OCI-LY1 (cell line): ENCODE measurements around the gene UROS.

Experiments
- H2AFZ ChIP-seq: fragments of 200-600 bp; sonication (generic), shearing (Covaris generic); 2 replicates; pipeline ENCODE4 v1.6.0; 2014; ENCODE audit warnings: antibody characterized with exemption, mild to moderate bottlenecking, low read length
- H3F3A ChIP-seq: fragments of 200-600 bp; sonication (generic), shearing (Covaris generic); 2 replicates; pipeline ENCODE4 v1.6.0; 2014; ENCODE audit warnings: mild to moderate bottlenecking, antibody characterized with exemption, low read length, moderate library complexity; ENCODE audit not compliant: insufficient read depth
- H3K27ac ChIP-seq: fragments of 200-600 bp; sonication (generic); 2 replicates; pipeline ENCODE4 v1.5.1; 2014; ENCODE audit warnings: low read length, mixed run types, mild to moderate bottlenecking, low read depth; ENCODE audit not compliant: poor library complexity, severe bottlenecking
- H3K27me3 ChIP-seq: fragments of 200-600 bp; sonication (generic); 2 replicates; pipeline ENCODE4 v1.6.0; 2014; ENCODE audit warnings: antibody characterized with exemption, mild to moderate bottlenecking, low read length, moderate library complexity; ENCODE audit not compliant: insufficient read depth
- H3K36me3 ChIP-seq: fragments of 200-600 bp; sonication (generic); 2 replicates; pipeline ENCODE4 v1.6.1; 2014; ENCODE audit warnings: mild to moderate bottlenecking, antibody characterized with exemption, low read length, moderate library complexity, mixed read lengths; ENCODE audit not compliant: insufficient read depth
- H3K4me1 ChIP-seq: fragments of 200-600 bp; sonication (generic); 2 replicates; pipeline ENCODE4 v1.5.1; 2014; ENCODE audit warnings: mild to moderate bottlenecking, low read length, moderate library complexity; ENCODE audit not compliant: insufficient read depth, severe bottlenecking
- H3K4me2 ChIP-seq: fragments of 200-600 bp; sonication (generic), shearing (Covaris generic); 2 replicates; pipeline ENCODE4 v1.6.1; 2014; ENCODE audit warnings: low read length
- H3K4me3 ChIP-seq: fragments of 200-600 bp; sonication (generic); 2 replicates; pipeline ENCODE4 v1.5.1; 2014; ENCODE audit warnings: low read length, low read depth, mild to moderate bottlenecking, mixed read lengths; ENCODE audit not compliant: poor library complexity, severe bottlenecking
- H3K79me2 ChIP-seq: fragments of 200-600 bp; shearing (Covaris generic); 2 replicates; pipeline ENCODE4 v1.6.1; 2016; ENCODE audit warnings: mixed run types, low read length, mixed read lengths; ENCODE audit not compliant: insufficient read depth
- H3K9ac ChIP-seq: fragments of 200-600 bp; sonication (generic), shearing (Covaris generic); 2 replicates; pipeline ENCODE4 v1.6.1; 2014; ENCODE audit warnings: mild to moderate bottlenecking, low read length, mixed read lengths
- H3K9me2 ChIP-seq: fragments of 200-600 bp; sonication (generic), shearing (Covaris generic); 2 replicates; pipeline ENCODE4 v1.6.1; 2014; ENCODE audit warnings: low read depth, mild to moderate bottlenecking, low read length, mixed read lengths
- H3K9me3 ChIP-seq: fragments of 200-600 bp; shearing (Covaris generic); 2 replicates; pipeline ENCODE4 v1.6.1; 2014; ENCODE audit warnings: low read length, mixed read lengths
- H4K20me1 ChIP-seq: fragments of 200-600 bp; sonication (generic), shearing (Covaris generic); 2 replicates; pipeline ENCODE4 v1.6.0; 2016; ENCODE audit warnings: mild to moderate bottlenecking, low read length; ENCODE audit not compliant: insufficient read depth
- EZH2 ChIP-seq: fragments of 200-600 bp; sonication (generic), shearing (Covaris generic); IDR thresholded peaks from 2 replicates; pipeline ENCODE4 v1.8.0; 2017; ENCODE audit warnings: borderline replicate concordance, mixed run types, mild to moderate bottlenecking, antibody characterized with exemption, low read length, moderate library complexity, mixed read lengths
- TF ChIP-seq, protein P1 (sequence below): fragments of 200-600 bp; sonication (generic), shearing (Covaris generic); IDR thresholded peaks from 2 replicates; pipeline ENCODE4 v1.5.1; 2017; ENCODE audit warnings: mild to moderate bottlenecking, antibody characterized with exemption, low read length, moderate library complexity, mixed read lengths

The UROS gene

DNA sequence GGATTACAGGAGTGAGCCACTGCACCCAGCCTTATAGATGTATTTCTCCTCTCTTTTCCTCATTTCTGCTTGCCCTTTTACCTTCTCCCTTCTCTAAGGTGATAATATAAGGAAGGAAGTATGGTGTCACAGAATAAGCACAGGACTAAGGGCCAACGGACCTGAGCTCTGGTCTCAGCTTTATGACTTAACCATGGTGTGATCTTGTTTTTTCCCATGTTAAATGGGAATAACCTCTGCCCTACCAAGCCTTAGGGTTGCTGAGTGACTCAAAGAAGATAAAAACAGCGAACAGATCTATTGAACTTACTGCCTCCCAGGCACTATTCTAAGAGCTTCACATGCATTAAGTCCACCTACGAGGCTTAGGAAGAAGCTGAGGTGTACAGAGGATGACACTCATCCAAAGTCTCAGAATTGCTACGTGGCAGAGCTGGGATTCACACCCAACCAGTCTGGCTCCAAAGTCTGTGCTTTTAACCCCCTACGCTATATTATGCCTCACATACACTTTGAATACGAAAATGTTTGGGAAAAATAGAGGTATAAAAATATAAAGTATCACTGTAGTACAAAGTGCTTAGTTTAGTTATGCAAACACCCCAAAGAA, 5.6 kb downstream of the UROS start:
- peaks cover 27% of the 10 kb centered on the region for H3K36me3 ChIP-seq
- H3K4me1 ChIP-seq, result peaks cover 14% of the 10 kb centered on the region
- H4K20me1 ChIP-seq, result no peaks in the 10 kb centered on the region
- H3K4me3 ChIP-seq, result no peak overlapping the region
- H2AFZ ChIP-seq, result no peak overlapping the region
- H3K27me3 ChIP-seq, result no peaks in the 10 kb centered on the region
- no peaks in the 10 kb centered on the region for H3K9me2 ChIP-seq
- no peak overlapping the region for H3K27ac ChIP-seq
- no peak for TF ChIP-seq EZH2
- TF ChIP-seq, protein P1, sequence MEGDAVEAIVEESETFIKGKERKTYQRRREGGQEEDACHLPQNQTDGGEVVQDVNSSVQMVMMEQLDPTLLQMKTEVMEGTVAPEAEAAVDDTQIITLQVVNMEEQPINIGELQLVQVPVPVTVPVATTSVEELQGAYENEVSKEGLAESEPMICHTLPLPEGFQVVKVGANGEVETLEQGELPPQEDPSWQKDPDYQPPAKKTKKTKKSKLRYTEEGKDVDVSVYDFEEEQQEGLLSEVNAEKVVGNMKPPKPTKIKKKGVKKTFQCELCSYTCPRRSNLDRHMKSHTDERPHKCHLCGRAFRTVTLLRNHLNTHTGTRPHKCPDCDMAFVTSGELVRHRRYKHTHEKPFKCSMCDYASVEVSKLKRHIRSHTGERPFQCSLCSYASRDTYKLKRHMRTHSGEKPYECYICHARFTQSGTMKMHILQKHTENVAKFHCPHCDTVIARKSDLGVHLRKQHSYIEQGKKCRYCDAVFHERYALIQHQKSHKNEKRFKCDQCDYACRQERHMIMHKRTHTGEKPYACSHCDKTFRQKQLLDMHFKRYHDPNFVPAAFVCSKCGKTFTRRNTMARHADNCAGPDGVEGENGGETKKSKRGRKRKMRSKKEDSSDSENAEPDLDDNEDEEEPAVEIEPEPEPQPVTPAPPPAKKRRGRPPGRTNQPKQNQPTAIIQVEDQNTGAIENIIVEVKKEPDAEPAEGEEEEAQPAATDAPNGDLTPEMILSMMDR, result no peak
- no peak overlapping the region for H3K9ac ChIP-seq
- H3K9me3 ChIP-seq, result no peaks in the 10 kb centered on the region
- no peaks in the 10 kb centered on the region for H3F3A ChIP-seq
- no peaks in the 10 kb centered on the region for H3K79me2 ChIP-seq
- H3K4me2 ChIP-seq, result no peak overlapping the region

DNA sequence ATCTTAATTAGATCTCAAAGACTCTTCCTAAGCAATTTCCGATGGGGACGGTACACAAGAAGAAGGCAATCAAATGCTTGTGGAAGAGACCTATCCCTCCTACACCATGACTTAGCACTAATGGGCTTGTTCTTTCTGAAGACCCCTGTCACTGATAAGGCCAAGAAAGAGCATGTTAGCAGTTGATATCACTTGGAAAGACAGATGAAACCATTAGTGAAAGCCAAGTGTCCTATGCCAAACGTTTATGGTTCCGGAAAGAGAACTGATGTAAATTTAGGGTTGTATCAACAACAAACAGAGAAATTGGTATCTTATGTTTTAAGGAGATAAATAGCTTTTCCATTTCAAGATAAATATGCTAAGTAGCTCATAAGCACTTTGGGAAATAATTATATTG, 6.5 kb downstream of the UROS start:
- H3K27me3 ChIP-seq, result no peaks in the 10 kb centered on the region
- TF ChIP-seq, protein P1, result no peak
- TF ChIP-seq EZH2, result no peak
- H2AFZ ChIP-seq, result no peak overlapping the region
- no peak overlapping the region for H3K9ac ChIP-seq
- no peaks in the 10 kb centered on the region for H3K9me2 ChIP-seq
- no peak overlapping the region for H3K4me3 ChIP-seq
- no peak overlapping the region for H3K4me2 ChIP-seq
- H4K20me1 ChIP-seq, result no peaks in the 10 kb centered on the region
- H3K4me1 ChIP-seq, result peaks cover 6% of the 10 kb centered on the region
- H3F3A ChIP-seq, result no peaks in the 10 kb centered on the region
- no peaks in the 10 kb centered on the region for H3K9me3 ChIP-seq
- no peak overlapping the region for H3K27ac ChIP-seq
- no peaks in the 10 kb centered on the region for H3K79me2 ChIP-seq
- peaks cover 30% of the 10 kb centered on the region for H3K36me3 ChIP-seq

DNA sequence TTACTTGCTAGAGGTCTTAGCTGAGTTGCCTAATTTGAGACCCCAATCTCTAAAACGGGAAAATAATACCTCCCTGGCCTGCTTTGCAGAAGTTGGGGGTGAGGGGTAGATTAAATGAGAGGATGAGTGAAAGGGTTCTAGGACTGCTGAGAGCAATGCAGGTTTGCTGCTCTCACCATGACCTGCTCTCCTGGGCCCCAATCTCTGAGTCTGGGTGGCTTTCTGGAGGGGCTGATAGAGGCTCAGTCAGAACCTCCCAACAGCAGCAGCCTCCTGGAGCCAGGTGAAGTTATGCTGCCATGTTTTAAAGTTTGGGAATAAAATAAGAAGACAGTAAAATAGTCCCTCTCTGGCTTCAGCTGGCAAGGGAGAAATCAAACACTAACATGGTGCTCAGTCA, 7.3 kb downstream of the UROS start:
- no peaks in the 10 kb centered on the region for H3F3A ChIP-seq
- H2AFZ ChIP-seq, result no peak overlapping the region
- no peak overlapping the region for H3K4me2 ChIP-seq
- H3K36me3 ChIP-seq, result peaks cover 34% of the 10 kb centered on the region
- no peak overlapping the region for H3K4me3 ChIP-seq
- no peaks in the 10 kb centered on the region for H3K4me1 ChIP-seq
- TF ChIP-seq, protein P1, result no peak
- TF ChIP-seq EZH2, result no peak
- H3K9me2 ChIP-seq, result no peaks in the 10 kb centered on the region
- no peaks in the 10 kb centered on the region for H3K79me2 ChIP-seq
- no peaks in the 10 kb centered on the region for H3K9me3 ChIP-seq
- no peak overlapping the region for H3K27ac ChIP-seq
- H3K27me3 ChIP-seq, result no peaks in the 10 kb centered on the region
- H4K20me1 ChIP-seq, result no peaks in the 10 kb centered on the region
- H3K9ac ChIP-seq, result no peak overlapping the region
